Islet precursor cell (in vitro differentiated cells): ENCODE data around the gene LZTS3.
"Not testable (repeated sequence)": the region's sequence is repeated elsewhere in the genome, so short reads cannot be mapped to it uniquely, and the experiment has no call there.

Source experiments
- DNase-seq: peaks from one replicate; pipeline ENCODE4 v3.0.0-alpha.2; 2018

LZTS3 gene

DNA sequence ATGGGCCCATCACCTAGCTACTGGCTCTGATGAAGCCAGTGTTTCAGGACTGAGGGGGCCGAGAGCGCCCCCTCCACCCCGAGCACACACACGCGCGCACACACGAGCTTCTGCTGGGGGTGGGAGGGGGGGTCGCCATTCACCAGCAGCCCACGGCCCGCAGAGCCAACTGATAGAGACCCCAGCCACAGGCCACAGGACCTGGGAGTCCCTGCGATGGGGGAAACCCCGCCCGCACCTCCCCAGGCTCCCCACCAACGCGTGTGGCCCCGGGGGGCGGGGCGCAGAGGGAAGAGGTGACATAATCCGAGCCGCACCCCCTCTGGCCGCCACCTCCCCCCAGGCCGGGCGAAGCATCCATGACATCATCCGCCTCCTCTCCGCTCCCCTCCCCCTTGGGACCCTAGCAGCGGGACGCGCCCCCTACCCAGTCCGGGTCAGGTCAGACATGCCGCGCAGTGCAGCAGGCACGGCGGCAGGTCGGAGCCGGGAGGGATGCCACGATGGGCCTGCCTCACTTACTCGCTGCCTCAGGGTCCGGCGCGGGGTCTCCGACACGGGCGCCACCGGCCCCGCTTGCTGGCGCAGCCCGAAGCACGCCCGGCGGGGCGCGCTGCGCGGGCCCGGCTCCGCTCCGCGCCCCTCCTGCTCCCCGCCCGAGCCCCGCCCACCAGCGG, at the start of gene LZTS3:
LZTS3 (minus strand) TSS at position 617 of the 677 bp plus-strand sequence. CDS start 6,386 bp downstream, outside the sequence.
- peak; percentile 89 for DNase-seq

GRCh38 chr20:3221398-3222226, 48.3 kb upstream of the LZTS3 start:
- DNase-seq: peak; percentile 44

DNA sequence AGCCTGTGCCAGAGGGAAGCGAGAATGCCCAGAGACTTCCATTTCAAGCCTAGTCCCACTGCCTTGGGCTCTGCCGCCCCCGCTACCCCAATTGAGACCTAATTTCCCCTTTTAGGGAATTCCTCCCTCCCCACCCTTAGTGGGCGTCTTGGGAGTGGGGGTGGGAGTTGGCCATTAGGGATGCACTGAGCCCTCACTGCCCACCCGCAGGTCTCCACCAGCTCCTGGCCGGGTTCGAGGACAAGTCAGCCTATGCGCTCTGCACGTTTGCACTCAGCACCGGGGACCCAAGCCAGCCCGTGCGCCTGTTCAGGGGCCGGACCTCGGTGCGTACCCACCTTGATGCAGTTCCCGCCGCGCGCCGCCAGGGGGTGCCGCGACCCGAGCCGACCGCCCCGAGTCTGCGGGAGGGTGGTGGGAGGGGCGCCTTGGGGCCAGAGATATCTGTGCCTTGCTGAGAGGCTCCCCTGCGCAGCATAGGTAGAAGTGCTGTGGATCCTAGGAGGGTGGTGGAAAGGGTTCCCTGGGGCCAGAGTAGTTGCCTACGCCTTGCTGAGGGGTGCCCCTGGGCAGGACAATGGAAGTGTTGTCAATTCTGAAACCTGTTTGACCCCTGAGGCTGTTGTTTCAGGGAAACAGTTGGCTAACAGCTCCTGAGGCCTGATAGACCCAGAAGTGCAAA, 45.1 kb upstream of the LZTS3 start:
- DNase-seq: peak; percentile 83

DNA sequence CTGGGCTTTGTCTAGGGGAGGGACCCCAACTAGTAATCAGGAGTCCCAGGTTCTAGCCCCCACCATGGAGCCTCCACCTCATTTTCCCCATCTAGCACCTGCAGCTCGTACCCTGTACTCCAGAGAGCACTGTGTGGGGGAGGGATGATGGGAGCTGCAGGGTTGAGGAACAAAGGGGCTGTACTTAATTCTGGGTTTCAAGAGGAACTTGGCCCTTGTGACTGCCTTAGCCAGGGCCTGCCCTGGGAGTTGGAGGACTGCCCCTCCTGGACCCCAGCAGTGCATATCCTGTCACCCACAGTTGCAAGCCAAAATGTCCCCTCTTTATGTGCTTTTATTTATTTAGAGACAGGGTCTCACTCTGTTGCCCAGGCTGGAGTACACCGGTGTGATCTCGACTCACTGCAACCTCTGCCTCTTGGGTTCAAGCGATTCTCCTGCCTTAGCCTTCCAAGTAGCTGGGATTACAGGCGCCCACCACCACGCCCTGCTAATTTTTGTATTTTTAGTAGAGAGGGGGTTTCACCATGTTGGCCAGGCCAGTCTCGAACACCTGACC, 42.1 kb upstream of the LZTS3 start:
- DNase-seq: not testable (repeated sequence)

- DNase-seq: no peak
Measured at GRCh38 chr20:3213226-3213625, 39.9 kb upstream of the LZTS3 start.

DNA sequence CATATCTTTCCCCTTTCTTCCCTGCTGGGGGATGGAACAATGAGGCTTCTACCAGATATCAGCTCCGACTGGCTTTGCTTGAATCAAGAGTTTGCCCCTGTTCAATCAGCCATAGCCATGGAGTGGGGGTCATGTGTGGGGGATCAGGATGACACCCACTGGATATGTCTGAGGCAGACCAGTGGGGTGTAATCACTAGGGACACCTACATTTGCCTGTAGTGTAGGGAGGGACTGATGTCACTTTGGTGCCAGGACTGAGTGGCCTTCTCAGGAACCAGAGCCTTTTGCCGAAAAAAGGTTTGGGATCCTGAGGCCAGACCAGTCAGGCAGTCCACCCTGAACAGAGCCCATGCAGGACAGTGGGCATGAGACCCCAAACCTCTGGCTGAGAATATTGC, 37.0 kb upstream of the LZTS3 start:
- no peak for DNase-seq

GRCh38 chr20:3209946-3210317, 36.6 kb upstream of the LZTS3 start:
- DNase-seq: peak; percentile 55

- peak; percentile 76 for DNase-seq
Measured at GRCh38 chr20:3209257-3209945, 36.1 kb upstream of the LZTS3 start, which contains the start of gene ITPA. ITPA (plus strand) TSS chr20:3209498; CDS start chr20:3209552, 54 bp downstream.

DNA sequence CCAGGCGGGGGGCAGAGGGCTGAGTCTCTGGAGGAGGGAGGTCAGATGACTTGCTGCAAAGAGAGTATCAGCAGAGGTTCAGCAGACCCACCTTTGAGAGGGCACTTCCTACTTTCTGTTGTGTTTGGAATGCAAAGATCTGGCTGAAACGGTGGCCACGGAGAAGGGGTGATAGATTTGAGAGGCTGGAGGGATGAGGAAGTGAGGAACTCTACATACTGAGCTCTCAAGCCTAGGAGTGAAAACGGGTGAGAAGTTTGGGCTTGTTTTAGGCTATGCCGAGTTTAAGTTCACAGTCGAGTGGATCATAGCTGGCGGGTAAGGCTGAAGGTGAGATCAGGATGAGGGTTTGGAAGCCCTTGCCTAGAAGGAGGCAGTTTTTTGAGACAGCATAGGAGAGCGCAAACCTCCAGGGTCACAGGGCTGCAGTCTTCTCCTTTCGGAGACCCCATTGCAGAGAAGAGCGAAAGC, 35.5 kb upstream of the LZTS3 start:
- no peak for DNase-seq

DNA sequence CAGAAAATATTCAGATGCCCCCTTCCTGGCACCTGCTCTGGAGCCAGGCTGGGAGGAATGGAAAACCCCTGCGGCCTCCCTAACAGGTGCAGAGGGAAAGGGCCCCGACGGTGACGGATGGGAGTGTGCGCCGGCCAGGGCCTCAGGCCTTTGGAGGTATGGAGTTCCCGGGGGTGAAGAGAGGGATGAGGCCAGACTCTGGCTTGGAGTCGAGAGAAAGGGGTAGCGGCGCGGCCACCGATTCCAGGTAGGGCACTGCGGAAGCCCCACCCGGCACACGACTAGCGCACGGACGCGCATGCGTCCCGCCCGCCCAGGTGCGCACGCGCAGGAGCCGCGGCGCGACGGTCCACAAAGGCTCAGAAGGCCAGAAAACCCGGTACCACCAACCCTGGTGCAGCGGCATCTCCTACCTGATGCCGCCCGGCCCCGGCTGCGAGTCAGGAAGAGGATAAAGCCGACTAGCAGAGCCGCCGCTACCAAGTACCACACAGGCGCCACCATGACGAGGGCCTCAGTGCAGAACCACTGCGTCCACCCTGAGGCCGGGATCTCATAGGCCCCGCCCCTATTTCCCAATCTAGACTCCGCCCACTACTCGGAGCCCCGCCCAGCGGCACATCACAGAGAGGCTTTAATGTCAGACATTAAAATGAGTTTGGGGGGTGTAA, 30.9 kb upstream of the LZTS3 start, which contains the start of gene DDRGK1:
DDRGK1 (minus strand) TSS at position 559 of the 671 bp plus-strand sequence; CDS start at position 504, 55 bp downstream.
- peak; percentile 83 for DNase-seq

GRCh38 chr20:3203315-3204123, 30.2 kb upstream of the LZTS3 start:
- DNase-seq: no peak

DNA sequence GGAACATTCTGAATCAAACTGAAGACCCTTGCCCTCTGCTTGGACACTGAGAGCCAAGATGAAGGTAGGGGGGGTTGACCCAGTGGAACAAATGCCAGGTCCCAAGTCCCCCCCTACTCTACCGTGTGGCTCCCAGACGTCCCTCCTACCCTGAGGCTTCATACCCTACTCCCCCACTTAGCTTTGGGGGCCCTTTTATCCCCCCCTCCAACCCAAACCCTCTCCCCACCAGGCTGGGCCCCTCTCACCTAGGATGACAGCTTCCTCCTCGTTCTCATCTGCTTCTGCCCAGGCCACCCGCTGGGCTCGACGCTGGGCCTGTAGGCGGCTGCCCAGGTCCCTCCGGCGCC, 29.6 kb upstream of the LZTS3 start:
- DNase-seq: no peak

- no peak for DNase-seq
Measured at GRCh38 chr20:3199976-3200755, 26.8 kb upstream of the LZTS3 start.

DNA sequence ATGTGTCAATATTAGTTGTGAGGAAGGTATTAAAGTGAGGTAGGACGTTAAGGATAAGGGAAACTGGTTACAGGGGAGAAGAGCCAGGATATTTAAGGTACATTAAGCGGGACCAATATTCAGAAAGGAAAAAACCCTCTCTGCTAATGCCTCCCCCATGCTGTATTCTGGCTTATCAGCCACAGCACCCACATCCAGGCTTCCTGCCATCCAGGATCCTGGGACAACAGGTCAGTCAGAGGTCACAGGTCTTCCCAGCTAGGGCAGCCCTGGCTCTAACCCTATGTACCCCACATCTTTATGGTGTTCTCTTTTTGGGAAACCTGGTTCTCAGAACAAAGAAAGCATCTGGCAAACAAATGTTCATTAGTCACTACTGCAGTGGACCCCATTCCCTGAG, 25.9 kb upstream of the LZTS3 start:
- DNase-seq: no peak

- no peak for DNase-seq
Measured at GRCh38 chr20:3195590-3196237, 22.4 kb upstream of the LZTS3 start.

DNA sequence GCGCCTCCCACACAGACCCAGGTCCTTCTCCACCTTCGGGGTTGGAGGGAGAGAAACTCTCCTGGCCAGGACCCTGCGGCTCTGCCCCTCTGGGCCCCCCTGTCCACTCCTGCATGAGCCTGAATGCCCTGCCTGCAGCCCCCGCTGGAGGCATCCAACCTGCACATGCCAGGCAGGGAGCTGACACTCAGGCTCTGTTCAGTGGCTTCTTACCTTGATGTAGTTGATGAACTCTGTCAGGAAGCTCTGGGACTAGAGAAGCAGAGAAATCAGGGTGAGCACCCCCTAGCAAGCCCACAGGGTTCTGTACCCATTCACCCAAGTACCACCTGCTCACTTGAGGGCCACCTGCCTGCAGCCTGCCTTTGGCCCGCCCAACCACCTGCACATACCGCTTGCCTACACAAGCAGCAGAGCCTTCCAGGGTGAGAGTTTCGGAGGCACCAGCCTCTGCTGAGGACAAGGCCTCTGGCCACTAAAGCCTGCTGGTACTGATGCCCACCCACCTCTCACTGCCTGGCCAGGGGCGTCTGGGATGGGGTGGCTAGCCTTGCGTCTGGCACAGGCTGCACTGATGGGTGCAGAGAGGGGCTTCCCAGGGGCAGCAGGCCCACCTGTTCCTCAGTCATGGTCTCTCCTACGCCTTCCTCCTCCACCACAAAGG, 21.4 kb upstream of the LZTS3 start:
- DNase-seq: no peak

DNA sequence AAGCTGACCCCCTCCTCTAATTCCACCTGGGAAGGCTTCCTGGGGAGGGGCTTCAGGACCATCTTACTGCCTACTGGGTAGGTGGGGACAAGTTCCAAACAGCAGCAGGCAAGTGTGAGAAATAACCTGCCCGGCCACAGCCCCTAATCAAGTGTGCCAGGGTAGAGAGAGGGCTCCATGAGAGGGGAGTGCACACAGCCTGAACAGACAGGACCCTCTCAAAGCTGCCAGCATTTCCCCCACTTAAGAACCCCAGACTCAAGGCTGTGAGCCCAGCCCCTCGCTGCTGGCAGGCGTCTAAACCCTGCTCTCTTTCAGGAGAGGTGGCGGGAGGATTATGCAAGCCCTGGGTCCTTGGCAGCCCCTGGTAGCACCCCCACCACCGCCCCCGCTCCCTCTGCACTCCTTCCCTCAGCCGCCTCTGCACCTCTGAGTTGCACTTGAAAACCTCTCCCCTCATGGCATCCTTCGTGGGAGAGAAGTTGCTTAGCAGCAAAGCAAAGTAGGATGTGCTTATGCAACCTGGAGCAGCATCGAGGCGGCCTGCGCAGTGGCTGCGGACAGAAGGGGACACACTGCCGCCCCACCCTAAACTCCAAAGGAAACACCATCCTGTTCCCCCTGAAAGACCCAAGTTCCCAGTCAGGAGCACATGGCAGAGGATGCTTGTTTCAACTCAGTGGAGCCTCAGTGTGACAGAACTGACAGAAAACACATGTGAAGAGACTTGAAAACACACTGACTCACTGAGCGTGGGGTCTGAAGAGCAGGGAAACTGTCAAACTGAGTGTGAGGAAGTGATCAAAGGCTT, 20.7 kb upstream of the LZTS3 start:
- DNase-seq: no peak
